ENCODE measurements around the gene PTPRT.

PTPRT gene

DNA sequence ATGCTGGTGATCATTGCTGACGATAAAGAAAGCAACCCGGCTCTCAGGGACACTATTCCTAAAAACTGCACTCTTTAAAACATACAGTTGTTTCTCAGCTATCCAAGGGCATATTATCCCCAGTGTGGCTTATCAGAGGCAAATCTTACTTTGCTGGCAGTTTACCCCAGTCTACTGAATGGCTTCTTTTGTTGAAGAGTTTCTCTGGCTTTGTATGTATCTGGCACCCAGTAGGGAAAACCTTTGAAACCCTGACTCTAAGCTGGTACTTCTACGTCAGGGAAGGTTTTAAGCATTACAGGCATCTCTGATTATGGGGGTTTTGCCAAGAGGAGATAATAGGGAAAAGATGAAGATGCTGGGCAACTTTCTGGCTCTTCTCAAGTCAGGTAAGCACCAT lies 933.9 kb downstream of the PTPRT start:
- H3K27ac ChIP-seq (ENCODE audit: low read length), result no peak overlapping the region
- TF ChIP-seq, protein P1, sequence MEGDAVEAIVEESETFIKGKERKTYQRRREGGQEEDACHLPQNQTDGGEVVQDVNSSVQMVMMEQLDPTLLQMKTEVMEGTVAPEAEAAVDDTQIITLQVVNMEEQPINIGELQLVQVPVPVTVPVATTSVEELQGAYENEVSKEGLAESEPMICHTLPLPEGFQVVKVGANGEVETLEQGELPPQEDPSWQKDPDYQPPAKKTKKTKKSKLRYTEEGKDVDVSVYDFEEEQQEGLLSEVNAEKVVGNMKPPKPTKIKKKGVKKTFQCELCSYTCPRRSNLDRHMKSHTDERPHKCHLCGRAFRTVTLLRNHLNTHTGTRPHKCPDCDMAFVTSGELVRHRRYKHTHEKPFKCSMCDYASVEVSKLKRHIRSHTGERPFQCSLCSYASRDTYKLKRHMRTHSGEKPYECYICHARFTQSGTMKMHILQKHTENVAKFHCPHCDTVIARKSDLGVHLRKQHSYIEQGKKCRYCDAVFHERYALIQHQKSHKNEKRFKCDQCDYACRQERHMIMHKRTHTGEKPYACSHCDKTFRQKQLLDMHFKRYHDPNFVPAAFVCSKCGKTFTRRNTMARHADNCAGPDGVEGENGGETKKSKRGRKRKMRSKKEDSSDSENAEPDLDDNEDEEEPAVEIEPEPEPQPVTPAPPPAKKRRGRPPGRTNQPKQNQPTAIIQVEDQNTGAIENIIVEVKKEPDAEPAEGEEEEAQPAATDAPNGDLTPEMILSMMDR (IDR thresholded peaks at IDR 0.05; ENCODE audit: borderline replicate concordance, extremely low read depth, low read length, poor library complexity, severe bottlenecking), result no peak
- TF ChIP-seq EZH2 (IDR thresholded peaks at IDR 0.05; ENCODE audit: borderline replicate concordance, low read depth, low read length, severe bottlenecking), result no peak
- H3K9ac ChIP-seq (ENCODE audit: low read depth, low read length), result no peak overlapping the region
- H3K4me1 ChIP-seq (ENCODE audit: insufficient read depth, low read length), result no peaks in the 10 kb centered on the region
- no peaks in the 10 kb centered on the region for H3K9me3 ChIP-seq (ENCODE audit: insufficient read depth, low read length, severe bottlenecking)
- ATAC-seq (ENCODE audit: insufficient read depth, low read depth), result no peak
- no peaks in the 10 kb centered on the region for H3K36me3 ChIP-seq (ENCODE audit: insufficient read depth, low read length)
- H3K79me2 ChIP-seq (ENCODE audit: insufficient read depth, low read length), result no peaks in the 10 kb centered on the region
- no peaks in the 10 kb centered on the region for H4K20me1 ChIP-seq (ENCODE audit: insufficient read depth, low read length)
- H3K4me3 ChIP-seq (ENCODE audit: low read depth in 1 of 2, low read length in 2 of 2), result no peak overlapping the region
- no peak for DNase-seq
- H2AFZ ChIP-seq (ENCODE audit: low read depth, low read length), result no peak overlapping the region
- peaks cover 23% of the 10 kb centered on the region for H3K27me3 ChIP-seq (ENCODE audit: insufficient read depth, low read length, poor library complexity)
- no peak overlapping the region for H3K4me2 ChIP-seq (ENCODE audit: insufficient read depth, low read length)

DNA sequence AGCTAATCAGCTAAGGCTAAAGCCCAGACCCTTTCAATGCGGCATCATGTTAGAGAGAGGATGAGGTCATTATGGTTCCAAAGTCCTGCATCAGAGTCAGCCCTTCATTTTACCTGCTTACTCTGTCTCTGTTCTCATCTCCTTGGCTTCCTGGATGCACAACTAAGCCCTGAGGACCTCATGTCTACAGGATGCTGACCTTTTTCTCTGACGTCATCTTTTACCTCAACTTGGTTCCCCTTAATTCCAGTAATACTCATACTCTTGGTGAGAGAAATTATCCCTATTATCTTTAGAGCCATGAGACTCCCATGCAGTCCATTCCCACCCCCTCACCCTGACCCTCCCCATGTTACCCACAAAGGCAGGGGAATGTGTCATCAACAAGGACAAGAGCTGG lies 935.0 kb downstream of the PTPRT start:
- H3K9me3 ChIP-seq (ENCODE audit: insufficient read depth, low read length, severe bottlenecking), result no peaks in the 10 kb centered on the region
- H2AFZ ChIP-seq (ENCODE audit: low read depth, low read length), result no peak overlapping the region
- H3K4me2 ChIP-seq (ENCODE audit: insufficient read depth, low read length), result no peak overlapping the region
- TF ChIP-seq EZH2 (IDR thresholded peaks at IDR 0.05; ENCODE audit: borderline replicate concordance, low read depth, low read length, severe bottlenecking), result no peak
- TF ChIP-seq, protein P1 (IDR thresholded peaks at IDR 0.05; ENCODE audit: borderline replicate concordance, extremely low read depth, low read length, poor library complexity, severe bottlenecking), result no peak
- DNase-seq (no peak), ATAC-seq (ENCODE audit: insufficient read depth, low read depth) (no peak)
- H3K27me3 ChIP-seq (ENCODE audit: insufficient read depth, low read length, poor library complexity), result peaks cover 19% of the 10 kb centered on the region
- no peaks in the 10 kb centered on the region for H3K79me2 ChIP-seq (ENCODE audit: insufficient read depth, low read length)
- no peak overlapping the region for H3K27ac ChIP-seq (ENCODE audit: low read length)
- no peaks in the 10 kb centered on the region for H3K36me3 ChIP-seq (ENCODE audit: insufficient read depth, low read length)
- no peak overlapping the region for H3K4me3 ChIP-seq (ENCODE audit: low read depth in 1 of 2, low read length in 2 of 2)
- H4K20me1 ChIP-seq (ENCODE audit: insufficient read depth, low read length), result no peaks in the 10 kb centered on the region
- H3K9ac ChIP-seq (ENCODE audit: low read depth, low read length), result no peak overlapping the region
- H3K4me1 ChIP-seq (ENCODE audit: insufficient read depth, low read length), result no peaks in the 10 kb centered on the region

DNA sequence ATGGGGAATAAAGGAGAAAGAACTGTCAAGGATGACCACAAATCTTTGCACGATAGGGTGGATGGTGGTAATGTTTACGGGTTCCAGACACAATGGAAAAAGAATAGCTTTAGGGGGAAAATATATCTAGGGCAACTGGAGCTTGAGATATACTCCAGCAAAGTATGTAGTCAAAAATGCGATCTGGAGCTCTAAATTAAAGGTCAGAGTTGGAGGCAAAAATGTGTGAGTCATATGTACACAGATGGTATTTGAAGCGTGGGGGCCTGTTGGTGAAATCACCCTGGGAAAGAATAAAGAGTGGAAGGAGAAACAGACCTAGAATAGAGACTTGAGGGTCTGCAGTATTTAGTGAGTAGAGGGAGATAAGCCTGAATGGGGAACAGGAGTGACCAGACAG lies 937.6 kb downstream of the PTPRT start:
- TF ChIP-seq, protein P1 (IDR thresholded peaks at IDR 0.05; ENCODE audit: borderline replicate concordance, extremely low read depth, low read length, poor library complexity, severe bottlenecking), result no peak
- no peak for TF ChIP-seq EZH2 (IDR thresholded peaks at IDR 0.05; ENCODE audit: borderline replicate concordance, low read depth, low read length, severe bottlenecking)
- no peaks in the 10 kb centered on the region for H4K20me1 ChIP-seq (ENCODE audit: insufficient read depth, low read length)
- ATAC-seq (ENCODE audit: insufficient read depth, low read depth) (no peak), DNase-seq (no peak)
- H3K4me3 ChIP-seq (ENCODE audit: low read depth in 1 of 2, low read length in 2 of 2), result no peak overlapping the region
- H3K36me3 ChIP-seq (ENCODE audit: insufficient read depth, low read length), result no peaks in the 10 kb centered on the region
- no peak overlapping the region for H2AFZ ChIP-seq (ENCODE audit: low read depth, low read length)
- no peaks in the 10 kb centered on the region for H3K4me1 ChIP-seq (ENCODE audit: insufficient read depth, low read length)
- H3K79me2 ChIP-seq (ENCODE audit: insufficient read depth, low read length), result no peaks in the 10 kb centered on the region
- H3K27me3 ChIP-seq (ENCODE audit: insufficient read depth, low read length, poor library complexity), result peaks cover 8% of the 10 kb centered on the region
- H3K9ac ChIP-seq (ENCODE audit: low read depth, low read length), result no peak overlapping the region
- H3K27ac ChIP-seq (ENCODE audit: low read length), result no peak overlapping the region
- H3K4me2 ChIP-seq (ENCODE audit: insufficient read depth, low read length), result no peak overlapping the region
- no peaks in the 10 kb centered on the region for H3K9me3 ChIP-seq (ENCODE audit: insufficient read depth, low read length, severe bottlenecking)
